ENCODE data around the gene DENND1A.
A peak's percentile ranks its signal among the peaks of the same experiment; 100 is the strongest.
"Not testable (repeated sequence)": the region's sequence is repeated elsewhere in the genome, so short reads cannot be mapped to it uniquely, and the experiment has no call there.

DENND1A gene

GRCh38 chr9:123400926-123401503 is 528.9 kb downstream of the DENND1A start:
- DNase-seq (ENCODE audit: low read depth, low spot score), result no peak
- no peaks in the 10 kb centered on the region for H3K36me3 ChIP-seq (ENCODE audit: insufficient read depth, insufficient read length, low read length)
- no peaks in the 10 kb centered on the region for H3K9me3 ChIP-seq (ENCODE audit: insufficient read depth, low read length)
- H3K4me1 ChIP-seq (ENCODE audit: insufficient read depth, insufficient read length), result peaks cover 19% of the 10 kb centered on the region
- H3K27me3 ChIP-seq (ENCODE audit: insufficient read depth, insufficient read length), result peaks cover 8% of the 10 kb centered on the region
- no peak overlapping the region for H3K4me3 ChIP-seq (ENCODE audit: insufficient read length, low read depth)
- H3K9ac ChIP-seq (ENCODE audit: insufficient read length, low read depth), result no peak overlapping the region
- TF ChIP-seq ZNF274 (IDR thresholded peaks at IDR 0.05; ENCODE audit: low read depth, low read length), result no peak

DNA sequence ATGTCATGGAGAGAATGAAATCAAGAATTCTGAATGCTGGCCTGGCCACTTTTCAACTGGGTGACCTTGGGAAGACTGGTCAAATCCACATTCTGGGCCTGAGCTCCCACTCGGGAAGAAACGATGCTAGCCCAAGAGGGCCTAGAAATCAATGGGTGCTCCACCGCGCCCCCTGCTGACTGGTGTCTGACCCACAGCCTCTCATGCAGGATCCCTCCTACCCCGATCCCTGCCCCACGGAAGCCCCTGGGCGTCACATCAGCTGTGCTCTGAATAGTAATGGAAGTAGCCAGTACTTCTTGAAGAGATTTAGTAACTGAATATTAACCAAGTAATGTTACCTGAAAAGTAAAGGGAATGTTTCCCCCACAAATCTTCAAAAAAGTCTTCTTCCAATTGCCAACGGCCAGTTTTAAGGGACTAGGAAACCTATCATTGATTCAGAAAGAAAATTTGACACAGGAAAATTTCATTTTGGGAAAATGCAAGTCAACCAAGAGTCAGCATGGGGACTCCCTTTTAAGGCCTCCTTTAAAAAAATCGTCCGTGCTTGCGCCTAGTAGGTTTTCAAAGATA is 530.0 kb downstream of the DENND1A start:
- no peak for DNase-seq (ENCODE audit: low read depth, low spot score)
- H3K27me3 ChIP-seq (ENCODE audit: insufficient read depth, insufficient read length), result peaks cover 8% of the 10 kb centered on the region
- no peaks in the 10 kb centered on the region for H3K9me3 ChIP-seq (ENCODE audit: insufficient read depth, low read length)
- H3K36me3 ChIP-seq (ENCODE audit: insufficient read depth, insufficient read length, low read length), result no peaks in the 10 kb centered on the region
- H3K9ac ChIP-seq (ENCODE audit: insufficient read length, low read depth), result no peak overlapping the region
- H3K4me1 ChIP-seq (ENCODE audit: insufficient read depth, insufficient read length), result peaks cover 25% of the 10 kb centered on the region
- H3K4me3 ChIP-seq (ENCODE audit: insufficient read length, low read depth), result no peak overlapping the region
- TF ChIP-seq SUZ12 (IDR thresholded peaks at IDR 0.05; ENCODE audit: extremely low read depth, insufficient read depth, insufficient read length), result no peak
- no peak for TF ChIP-seq YY1 (IDR thresholded peaks at IDR 0.05; ENCODE audit: insufficient read depth, insufficient read length)
- no peak for TF ChIP-seq ZNF274 (IDR thresholded peaks at IDR 0.05; ENCODE audit: low read depth, low read length)

DNA sequence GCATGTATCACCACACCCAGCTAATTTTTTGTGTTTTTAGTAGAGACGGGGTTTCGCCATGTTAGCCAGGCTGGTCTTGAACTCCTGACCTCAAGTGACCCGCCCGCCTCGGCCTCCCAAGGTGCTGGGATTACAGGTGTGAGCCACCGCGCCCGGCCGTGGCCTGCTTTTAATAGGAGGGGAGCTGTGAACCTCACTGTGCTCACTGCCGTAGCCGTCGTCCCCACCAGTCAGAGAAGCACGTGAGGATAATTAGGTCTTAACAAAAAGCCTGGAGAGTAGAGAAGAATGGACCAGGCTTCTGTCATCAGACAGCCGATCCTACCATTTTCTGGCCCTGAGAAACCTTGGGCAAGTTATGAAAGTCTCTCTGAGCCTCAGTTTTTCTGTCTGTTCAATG is 531.0 kb downstream of the DENND1A start:
- H3K27me3 ChIP-seq (ENCODE audit: insufficient read depth, insufficient read length); H3K4me3 ChIP-seq (ENCODE audit: insufficient read length, low read depth); H3K9me3 ChIP-seq (ENCODE audit: insufficient read depth, low read length); DNase-seq (ENCODE audit: low read depth, low spot score); H3K36me3 ChIP-seq (ENCODE audit: insufficient read depth, insufficient read length, low read length); H3K9ac ChIP-seq (ENCODE audit: insufficient read length, low read depth): not testable (repeated sequence)
- H3K4me1 ChIP-seq (ENCODE audit: insufficient read depth, insufficient read length), result peaks cover 33% of the 10 kb centered on the region

- Histone ChIP-seq H3K36me3 (ENCODE audit: insufficient read depth, insufficient read length, low read length) (no peaks in the 10 kb centered on the region), H3K9me3 (ENCODE audit: insufficient read depth, low read length) (no peaks in the 10 kb centered on the region; the same call in 1 of the 2 replicates), H3K9ac (ENCODE audit: insufficient read length, low read depth) (peak overlapping the region; percentile 17), H3K27me3 (ENCODE audit: insufficient read depth, insufficient read length) (no peaks in the 10 kb centered on the region), H3K4me1 (ENCODE audit: insufficient read depth, insufficient read length) (peaks cover 33% of the 10 kb centered on the region), H3K4me3 (ENCODE audit: insufficient read length, low read depth) (no peak overlapping the region)
- TF ChIP-seq YY1 (IDR thresholded peaks at IDR 0.05; ENCODE audit: insufficient read depth, insufficient read length) (no peak), ZNF274 (IDR thresholded peaks at IDR 0.05; ENCODE audit: low read depth, low read length) (no peak), SUZ12 (IDR thresholded peaks at IDR 0.05; ENCODE audit: extremely low read depth, insufficient read depth, insufficient read length) (no peak)
- no peak for DNase-seq (ENCODE audit: low read depth, low spot score)
Observed at GRCh38 chr9:123397975-123398374, 532.0 kb downstream of the DENND1A start.

- no peak for DNase-seq (ENCODE audit: low read depth, low spot score)
- Histone ChIP-seq H3K36me3 (ENCODE audit: insufficient read depth, insufficient read length, low read length) (no peaks in the 10 kb centered on the region), H3K27me3 (ENCODE audit: insufficient read depth, insufficient read length) (no peaks in the 10 kb centered on the region), H3K9me3 (ENCODE audit: insufficient read depth, low read length) (no peaks in the 10 kb centered on the region; the same call in 1 of the 2 replicates), H3K4me1 (ENCODE audit: insufficient read depth, insufficient read length) (peaks cover 21% of the 10 kb centered on the region), H3K4me3 (ENCODE audit: insufficient read length, low read depth) (no peak overlapping the region), H3K9ac (ENCODE audit: insufficient read length, low read depth) (no peak overlapping the region)
- TF ChIP-seq ZNF274 (IDR thresholded peaks at IDR 0.05; ENCODE audit: low read depth, low read length), result no peak
- TF ChIP-seq SUZ12 (IDR thresholded peaks at IDR 0.05; ENCODE audit: extremely low read depth, insufficient read depth, insufficient read length), result no peak
- no peak for TF ChIP-seq YY1 (IDR thresholded peaks at IDR 0.05; ENCODE audit: insufficient read depth, insufficient read length)
Observed at GRCh38 chr9:123395689-123396511, 534.0 kb downstream of the DENND1A start.

GRCh38 chr9:123395276-123395688 is 534.6 kb downstream of the DENND1A start:
- no peak for TF ChIP-seq YY1 (IDR thresholded peaks at IDR 0.05; ENCODE audit: insufficient read depth, insufficient read length)
- no peak for TF ChIP-seq SUZ12 (IDR thresholded peaks at IDR 0.05; ENCODE audit: extremely low read depth, insufficient read depth, insufficient read length)
- TF ChIP-seq ZNF274 (IDR thresholded peaks at IDR 0.05; ENCODE audit: low read depth, low read length), result no peak
- Histone ChIP-seq H3K4me1 (ENCODE audit: insufficient read depth, insufficient read length) (peaks cover 21% of the 10 kb centered on the region), H3K36me3 (ENCODE audit: insufficient read depth, insufficient read length, low read length) (no peaks in the 10 kb centered on the region), H3K4me3 (ENCODE audit: insufficient read length, low read depth) (no peak overlapping the region), H3K9me3 (ENCODE audit: insufficient read depth, low read length) (no peaks in the 10 kb centered on the region; the same call in 1 of the 2 replicates), H3K27me3 (ENCODE audit: insufficient read depth, insufficient read length) (no peaks in the 10 kb centered on the region), H3K9ac (ENCODE audit: insufficient read length, low read depth) (no peak overlapping the region)
- no peak for DNase-seq (ENCODE audit: low read depth, low spot score)

All from NT2/D1 (cell line).